H4 (cell line): Measurements from ENCODE around the gene LYPD6B. TPM values are rescaled to one million over a fixed set of nuclear protein-coding genes. Genes with fewer than 3 reads are reported as not detected.

Experiments used
- DNase-seq: peaks from one replicate; pipeline ENCODE4 v3.0.0-alpha.2; 2015; ENCODE audit warnings: low spot score
- total RNA-seq: library from RNA; depleted of rRNA; stranded (reverse); fragments of >200 nt; shearing (Covaris generic); gene quantifications from 2 replicates; pipeline ENCODE4 v1.2.3, GENCODE V29; 2014

LYPD6B gene
- total RNA-seq, 1 experiment from 2014 or later: 133 TPM

DNA sequence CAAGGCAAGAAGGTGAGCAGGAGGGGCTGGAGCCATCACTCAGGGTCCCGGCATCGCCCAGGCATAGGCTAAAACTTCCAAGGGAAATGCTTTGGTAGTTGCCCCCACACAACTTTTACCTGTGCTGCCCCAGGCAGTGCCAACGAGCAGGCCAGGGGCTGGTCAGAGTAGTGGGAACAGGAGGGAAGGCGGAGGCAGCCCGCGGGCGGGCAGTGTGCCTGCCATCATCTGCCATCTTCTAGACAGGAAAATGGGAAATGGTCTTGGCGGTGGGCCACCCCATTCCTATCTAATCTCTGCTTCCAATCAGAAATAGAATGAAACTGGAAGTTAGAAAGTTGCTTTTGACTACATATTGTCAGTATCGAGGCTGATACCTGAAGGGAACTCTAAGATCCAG lies 26.0 kb upstream of the LYPD6B start:
- DNase-seq: no peak

DNA sequence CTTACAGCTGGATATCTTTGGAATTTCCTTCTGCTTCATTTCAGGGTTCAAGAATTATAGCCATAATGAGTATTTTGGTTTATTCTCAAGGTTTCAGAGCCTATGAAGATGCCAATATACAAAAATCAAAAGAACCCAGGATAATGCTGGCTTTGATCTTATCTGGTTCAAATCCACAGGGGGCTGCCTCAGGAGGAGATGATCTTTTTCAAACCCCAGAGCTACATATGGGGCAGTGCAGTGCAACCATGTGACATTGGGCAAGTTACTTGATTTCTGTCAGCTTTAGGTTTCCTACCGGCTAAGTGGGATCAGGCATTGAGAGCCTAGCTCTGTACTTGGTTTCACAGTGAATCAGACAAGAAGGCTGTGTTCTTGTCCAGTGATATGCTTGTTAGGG lies 23.0 kb upstream of the LYPD6B start:
- DNase-seq: no peak

DNA sequence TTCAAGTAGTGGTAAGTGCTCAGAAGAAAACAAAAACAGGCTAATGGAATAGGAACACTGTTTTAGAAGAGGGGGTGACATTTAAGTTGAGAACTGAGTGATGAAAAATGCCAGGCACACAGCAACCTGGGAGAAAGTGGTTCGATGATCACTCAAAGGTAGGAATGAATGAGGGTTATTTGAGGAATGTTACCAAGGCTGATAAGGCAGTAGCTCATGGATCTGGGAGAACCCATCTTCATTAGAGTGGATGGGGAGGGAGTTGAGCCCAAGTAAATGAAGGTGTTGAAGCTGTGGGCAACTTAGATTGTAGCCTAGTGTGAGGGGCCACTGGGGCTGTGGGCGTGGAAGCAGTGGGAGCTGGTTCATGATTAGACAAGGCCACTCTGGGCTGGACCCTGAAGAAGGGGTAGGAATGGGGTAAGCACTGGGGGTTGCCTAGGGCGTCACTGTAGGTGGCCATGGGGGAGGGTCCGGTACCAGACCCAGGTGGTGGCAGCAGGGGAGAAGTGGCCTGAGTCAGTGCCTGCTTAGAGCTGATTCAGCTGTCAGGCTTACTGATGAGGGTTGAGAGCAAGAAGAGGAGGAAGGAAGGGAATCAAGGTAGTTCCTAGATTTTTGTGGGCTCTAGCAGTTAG lies 22.5 kb upstream of the LYPD6B start:
- no peak for DNase-seq

DNA sequence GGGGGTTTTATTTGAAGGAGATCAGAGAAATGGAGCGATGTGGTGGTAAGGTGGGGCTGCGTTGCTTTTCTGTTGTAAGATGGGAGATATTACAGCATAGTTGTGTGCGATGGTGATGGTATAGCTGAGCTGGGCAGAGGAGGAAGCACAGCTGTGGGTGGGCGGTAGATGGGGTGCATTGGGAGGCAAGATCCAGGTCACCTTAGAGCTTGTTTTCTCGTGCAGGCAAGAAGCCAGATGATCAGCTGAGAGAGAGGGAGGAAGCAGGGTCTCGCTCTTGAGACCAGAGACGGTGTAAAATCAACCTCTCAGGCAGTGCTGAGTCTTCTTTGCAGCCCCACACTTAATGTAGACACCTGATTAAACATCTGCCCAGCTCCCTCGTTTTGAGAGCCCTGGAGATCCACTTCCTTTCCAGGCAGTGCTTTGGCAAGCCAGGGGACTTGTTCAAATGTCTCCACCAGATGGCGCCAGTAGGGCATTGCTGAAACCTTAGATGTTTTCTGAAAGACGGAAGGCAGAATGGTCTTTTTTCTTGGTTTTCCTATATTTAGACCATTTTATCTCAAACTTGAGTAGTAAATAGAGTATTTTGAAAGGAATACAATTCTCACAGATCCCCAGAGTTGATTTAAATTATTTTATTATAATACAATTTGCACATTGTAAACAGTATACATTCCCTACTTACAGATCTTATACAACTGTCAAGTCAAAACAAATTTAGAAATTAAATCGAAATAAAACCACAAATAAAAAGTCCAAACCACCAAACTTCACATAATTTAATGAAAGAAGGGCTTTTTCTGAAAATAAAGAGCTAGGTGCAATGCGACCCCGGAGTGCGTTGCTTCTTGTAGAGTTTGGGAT lies 21.1 kb upstream of the LYPD6B start:
- DNase-seq: peak; percentile 71

DNA sequence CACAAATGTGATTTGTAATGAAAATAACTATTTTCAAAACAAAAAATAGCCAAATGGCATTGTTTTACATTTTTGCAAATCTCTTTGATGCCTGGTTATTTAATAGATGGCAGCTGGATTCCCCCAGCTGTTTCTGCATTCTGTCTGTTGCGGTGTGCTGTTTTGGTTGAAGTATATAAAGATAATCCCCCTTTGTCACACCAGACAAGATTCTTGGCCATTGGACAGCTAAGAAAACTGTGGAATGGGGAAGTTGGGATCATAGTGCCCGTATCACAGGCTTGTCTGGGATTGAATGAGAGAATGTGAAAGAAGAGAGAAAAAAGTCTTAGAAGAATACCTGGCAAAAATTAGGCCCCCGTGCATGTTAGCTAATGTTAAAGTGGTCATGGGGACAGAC lies 19.5 kb upstream of the LYPD6B start:
- no peak for DNase-seq

DNA sequence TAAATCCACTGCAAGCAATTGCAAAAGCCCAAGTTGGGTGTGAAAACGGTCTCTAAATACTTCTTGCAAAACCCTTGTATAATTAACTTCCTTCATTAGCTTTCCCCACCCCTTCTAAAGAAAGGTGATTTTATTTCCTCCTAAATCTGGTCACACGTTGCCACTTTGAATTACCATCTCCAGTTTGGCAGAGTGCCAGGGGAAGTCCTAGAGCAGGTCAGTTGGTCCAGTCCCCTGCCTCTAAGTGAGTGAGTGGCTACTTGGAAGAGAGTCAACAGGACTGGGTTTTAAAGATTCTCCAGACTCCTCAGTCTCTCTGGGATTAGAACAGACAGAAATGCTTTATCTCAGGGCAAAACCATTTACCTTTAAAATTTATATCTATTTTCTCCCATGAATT lies 18.7 kb upstream of the LYPD6B start:
- no peak for DNase-seq

DNA sequence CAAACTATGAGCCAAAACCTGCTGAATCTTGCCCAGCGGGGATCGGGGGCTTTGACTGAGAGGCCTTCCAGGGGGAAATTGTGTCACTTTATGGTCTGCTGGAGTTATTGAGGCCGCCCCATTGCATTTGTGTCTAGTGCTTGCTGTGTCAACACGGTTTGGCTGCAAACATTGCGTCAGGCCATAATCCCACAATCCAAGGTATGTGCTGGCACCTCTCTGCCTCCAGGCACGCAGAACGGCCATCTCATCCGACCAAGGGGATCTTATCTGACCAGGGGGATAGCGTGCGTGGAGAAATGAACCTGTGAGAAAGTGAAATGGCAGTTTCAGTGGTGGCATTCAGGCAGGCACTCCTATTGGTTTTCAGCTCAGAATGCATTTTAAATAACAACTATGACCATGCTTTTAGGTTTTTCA lies 18.1 kb upstream of the LYPD6B start:
- DNase-seq: no peak

DNA sequence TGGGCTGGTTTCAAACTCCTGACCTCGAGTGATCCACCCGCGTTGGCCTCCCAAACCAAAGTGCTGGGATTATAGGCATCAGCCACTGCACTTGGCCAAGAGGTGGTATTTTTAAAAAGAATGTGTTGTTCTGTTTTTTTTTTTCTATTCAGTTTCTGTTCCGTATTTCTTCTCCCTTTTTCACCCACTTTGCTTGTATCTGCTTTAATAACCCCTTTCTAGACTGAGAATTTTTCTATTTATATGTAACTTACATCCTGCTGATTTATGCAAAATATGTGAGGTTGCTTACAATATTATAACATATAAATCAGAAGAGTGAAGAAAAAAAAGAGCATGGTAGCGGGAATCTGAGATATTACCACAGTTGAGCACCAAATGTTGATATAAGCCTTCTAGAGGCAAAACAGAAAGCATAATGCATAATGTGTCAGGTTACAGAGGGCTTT lies 17.2 kb upstream of the LYPD6B start:
- DNase-seq: no peak

DNA sequence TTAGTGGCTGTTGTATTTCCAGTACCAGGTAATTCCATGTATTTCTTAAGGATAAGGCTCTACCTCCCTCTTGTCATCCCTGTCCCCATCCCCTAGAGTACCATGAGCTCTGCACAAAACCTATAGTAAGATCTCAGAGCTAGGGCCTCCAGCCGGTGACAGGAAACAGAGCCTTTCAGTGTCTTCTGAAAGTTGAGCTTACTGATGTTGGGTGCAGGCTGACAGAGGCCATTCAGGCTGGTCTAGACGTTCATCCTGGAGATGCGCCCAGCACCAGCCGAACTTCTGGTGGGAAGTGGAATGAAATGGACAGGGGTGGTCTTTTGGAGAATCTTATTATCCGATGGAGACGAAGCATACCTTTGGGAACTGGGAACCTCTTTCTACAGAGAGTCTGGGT lies 16.7 kb upstream of the LYPD6B start:
- DNase-seq: no peak

DNA sequence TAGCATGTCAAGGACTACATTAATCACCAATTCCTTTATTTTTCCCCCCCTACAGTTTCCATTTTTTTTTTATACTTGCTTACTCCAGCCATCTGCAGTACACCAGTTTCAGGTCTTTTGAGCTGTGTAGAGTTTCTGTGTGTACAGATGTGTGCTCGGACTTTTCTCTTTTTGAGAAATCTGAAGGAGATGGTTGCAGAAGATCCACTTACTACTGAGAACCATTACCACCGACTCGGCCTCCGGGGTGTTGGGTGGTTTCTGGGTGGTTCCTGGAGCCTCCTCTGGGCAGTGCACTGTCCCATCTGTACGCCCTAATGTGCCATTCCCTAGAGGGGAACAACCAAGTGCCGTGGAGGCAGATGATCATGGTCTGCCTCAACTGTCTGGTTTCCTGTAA lies 15.4 kb upstream of the LYPD6B start:
- DNase-seq: no peak

DNA sequence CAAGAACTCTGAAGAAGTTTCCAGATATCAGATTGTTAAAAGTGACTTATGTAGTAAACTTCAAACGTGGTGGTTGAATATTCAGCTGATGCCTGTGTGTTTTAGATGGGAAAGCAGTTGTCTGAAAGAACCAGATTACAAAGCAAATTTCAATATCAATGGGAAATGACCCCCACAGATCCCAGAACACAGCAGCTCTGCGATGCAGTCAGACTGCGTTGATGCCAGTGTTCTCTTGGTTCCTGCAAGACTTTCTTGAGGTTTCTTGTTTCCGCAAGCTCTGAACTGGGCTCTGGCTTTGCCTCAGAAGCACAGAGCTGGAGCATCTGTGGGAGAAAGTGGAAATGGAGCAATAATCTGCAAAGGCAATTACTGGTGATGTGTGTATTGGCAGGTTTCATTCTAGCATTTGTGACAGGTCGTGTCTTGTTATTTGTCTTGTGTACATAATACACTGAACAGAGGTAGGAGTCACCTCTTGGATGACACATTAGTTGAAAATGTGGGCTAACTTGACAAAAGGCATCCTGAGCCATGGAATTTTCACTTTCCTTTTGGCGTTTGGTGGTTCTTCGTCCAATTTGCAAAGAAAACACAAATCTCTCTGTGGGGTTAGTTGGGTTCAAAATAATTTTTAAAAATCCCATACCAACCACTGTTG lies 10.8 kb upstream of the LYPD6B start:
- no peak for DNase-seq

DNA sequence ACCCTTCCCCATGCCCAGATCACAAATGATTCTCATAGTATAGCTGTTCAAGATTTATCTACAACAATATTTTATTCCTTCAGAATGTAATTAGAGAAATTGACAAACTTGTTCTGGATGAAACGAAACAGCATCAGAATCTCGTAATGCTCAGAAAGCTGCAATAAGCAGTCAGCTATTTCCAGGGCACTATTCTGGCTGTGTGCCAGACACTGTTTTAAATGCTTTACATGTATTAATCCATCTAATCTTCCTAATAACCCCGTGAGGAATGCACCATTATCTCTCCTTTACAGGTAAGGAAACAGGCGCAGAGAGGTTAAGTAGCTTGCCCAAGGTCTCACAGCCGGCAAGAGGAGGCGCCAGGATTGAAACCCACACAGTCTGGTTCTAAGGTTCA lies 10.1 kb upstream of the LYPD6B start:
- no peak for DNase-seq

DNA sequence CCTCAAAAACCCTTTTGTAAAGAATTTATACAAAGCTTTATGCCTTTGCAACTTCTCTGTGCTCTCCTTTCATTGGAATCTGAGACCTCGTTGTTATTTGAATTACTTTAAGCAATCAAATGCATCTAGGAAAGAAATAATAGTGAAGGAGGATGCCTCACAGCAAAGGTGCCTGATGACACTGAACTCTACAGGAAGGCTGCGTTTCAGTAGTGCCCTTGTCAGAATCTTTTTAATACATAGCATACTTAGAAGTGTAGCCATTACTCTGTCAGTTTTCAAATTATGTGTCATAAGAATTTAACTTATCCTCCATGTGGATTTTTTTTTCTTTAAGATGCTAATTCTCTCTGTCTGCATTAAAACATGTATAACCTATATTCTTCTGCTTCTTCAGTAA lies 9.6 kb upstream of the LYPD6B start:
- DNase-seq: no peak

DNA sequence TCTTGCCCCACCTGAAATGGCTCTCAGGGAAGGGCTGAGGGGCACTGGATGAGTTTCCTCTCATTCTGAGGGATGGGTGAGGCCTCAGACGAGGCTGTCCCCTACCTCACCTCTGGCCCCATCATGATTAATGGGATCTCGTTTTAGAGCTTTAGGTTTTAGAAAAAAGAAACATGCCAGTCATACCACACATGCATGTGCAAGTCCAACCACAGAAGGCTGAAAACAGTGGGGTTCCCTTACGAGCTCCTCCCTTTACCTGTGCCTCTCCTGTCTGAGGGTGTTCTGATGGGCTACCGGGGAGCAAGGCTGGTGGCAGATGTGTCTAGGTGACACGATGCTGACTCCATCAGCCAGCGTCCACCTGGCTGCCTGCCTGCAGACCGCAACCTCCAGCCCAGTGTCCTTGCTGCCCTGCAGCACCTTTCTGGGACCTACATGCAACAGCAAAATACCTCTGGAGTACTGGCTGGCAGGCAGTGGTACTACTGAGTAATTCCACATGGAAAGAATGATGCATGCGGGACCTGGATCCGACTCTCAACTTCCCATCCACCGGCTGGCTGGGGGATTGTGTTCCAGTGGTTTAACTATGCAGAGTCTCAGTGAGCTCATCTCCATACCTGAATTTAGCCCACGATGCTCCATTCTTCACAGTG lies 9.1 kb upstream of the LYPD6B start:
- DNase-seq: no peak

DNA sequence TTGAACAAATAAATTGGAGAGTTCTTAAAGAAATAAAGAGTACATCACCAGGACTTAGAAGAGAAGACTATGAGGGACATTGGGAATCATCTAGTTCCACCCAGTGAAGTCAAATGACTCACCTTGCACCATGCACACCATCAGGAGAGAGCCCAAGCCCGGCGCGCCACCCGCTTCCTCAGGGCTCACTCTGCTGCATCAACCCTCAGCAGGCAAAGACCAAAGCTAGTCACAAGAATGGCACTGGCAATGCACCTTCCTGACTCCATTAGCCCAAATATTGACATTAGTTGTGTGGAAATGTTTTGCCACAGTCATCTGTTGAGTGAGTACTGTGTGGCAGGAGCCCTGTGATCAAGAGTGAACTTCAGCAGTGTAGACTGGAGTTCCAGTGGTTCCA lies 7.1 kb upstream of the LYPD6B start:
- DNase-seq: no peak

DNA sequence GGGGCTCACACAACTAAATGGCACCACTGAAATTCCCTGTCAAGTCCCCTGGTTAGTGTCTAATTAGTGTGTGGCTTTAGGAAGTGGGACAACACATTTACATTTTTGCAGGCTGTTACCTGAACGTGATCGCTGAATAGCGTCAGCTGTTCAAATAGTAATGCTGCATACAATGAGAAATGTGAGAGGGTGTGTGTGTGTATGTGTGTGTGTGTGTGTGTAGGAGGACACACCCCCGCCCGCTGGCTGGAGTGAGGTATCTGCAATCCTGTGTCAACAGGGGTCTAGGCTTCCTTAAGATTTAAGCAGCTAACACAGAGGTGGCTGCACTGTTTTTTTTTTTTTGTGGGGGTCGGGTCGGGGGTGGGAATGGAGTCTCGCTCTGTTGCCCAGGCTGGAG lies 4.8 kb upstream of the LYPD6B start:
- DNase-seq: no peak

DNA sequence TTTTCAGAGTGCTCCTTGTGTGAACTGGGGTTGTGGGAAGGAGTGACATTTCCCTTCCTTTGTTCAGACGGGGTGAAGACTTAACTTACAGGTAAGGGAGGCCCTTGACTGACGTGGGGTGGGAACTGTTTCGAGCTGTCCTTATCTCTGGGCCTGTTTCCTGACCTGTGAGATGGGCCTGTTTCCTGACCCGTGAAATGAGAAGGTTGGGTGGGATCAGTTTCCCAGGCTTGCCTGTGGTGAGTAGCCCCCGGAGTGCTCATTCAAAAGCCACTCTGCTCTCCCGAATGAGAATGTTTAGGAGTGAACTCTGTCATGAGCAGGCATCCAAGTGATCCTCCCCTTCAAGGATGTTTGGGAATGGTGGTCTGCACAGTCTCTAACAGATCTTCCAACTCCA lies 4.1 kb upstream of the LYPD6B start:
- no peak for DNase-seq

DNA sequence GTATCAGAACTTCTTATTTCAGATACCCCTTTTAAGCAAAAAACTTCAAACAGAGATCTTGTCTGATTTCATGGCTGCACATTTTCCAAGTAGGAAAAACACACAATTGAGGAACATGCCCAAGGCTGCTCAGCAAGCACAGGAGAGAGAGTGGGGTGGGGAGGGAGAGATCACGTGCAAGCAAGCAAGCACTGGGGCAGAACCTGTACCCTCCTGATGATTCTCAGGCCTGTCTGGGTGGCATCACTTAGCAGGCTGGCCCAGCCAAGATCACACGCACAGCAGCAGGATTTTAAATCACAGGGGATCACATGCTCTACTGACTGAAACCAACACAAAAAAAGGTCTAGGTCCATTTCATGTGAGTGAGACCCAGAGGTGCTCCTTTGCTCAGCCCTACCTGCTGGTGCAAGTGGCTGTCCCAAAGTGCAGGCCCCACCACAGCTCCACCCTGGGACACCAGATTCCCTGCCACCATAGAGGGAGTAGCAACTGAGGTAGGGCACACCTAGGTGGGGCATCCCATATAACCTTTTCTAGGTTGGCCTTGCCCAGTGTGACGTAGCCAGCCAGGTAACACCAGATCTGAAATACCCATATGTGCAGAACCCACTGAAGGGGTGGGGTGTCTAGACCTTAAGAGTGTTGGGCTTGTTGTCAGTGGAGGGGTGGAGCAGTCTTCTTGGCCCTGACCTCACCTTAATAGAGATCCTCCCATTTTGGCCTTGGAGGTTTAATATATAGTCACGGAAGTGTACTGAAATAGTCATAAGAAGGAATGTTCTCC lies 1.8 kb upstream of the LYPD6B start:
- no peak for DNase-seq

DNA sequence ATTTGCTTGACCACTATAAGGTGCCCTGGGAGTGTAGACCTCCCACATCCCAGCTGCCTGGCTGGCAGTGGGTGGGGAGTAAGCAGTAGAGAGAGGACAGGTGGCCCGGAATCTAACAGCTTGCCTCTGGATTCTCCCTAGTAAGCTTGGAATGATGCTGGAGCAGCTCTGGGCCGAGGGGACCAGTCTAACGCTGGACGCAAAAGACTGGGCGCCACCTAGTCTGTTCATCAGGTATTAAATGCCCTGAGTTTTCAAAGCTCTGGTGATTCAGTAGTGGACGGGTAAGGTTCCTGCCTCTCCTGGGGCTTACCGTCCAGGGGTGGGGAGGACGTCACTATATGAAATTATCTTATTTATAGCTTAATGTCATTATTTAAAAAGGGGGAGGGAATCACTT lies 648 bp upstream of the LYPD6B start:
- peak; percentile 59 for DNase-seq

DNA sequence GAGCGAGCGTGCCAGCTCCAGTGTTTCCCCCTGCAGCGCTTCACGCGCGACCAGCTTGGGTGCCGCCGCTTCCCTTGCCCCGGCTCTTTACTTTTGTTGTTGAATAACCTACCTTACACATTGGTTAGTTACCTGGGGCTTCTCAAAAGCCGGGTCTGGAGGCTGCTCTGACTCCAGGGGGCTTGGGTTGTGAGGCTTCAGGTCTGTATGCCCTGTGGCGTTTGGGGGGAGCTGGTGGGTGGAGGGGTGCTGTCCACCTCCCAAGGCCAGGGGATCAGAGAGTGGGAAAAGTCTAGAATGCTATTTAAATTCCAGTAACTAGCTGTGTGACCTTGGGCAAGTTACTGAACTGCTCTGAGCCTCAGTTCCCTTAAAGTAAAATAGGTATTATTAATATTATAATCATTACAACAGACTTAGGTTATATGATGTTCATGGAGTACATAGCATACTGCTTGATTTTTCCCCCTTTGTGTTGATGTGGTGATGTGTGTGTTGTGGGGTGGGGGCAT lies 770 bp downstream of the LYPD6B start:
- DNase-seq: no peak

DNA sequence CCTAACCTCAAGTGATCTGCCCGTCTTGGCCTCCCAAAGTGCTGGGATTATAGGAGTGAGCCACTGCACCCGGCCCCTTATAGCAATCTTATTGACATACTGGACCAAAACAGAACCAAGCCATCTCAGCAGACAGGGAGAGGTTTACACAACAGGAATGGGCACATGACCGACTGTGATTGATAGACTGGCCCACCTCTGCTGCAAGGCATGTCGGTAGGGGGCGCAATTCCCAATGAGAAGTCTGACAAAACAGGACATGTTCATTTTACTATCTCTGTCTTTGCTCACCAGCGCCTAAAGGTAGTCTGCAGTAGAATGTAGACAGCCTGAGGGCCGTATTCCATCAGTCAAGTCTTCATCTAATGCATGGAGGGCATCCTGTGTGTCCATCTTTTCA lies 2.0 kb downstream of the LYPD6B start:
- DNase-seq: peak; percentile 50
